ENCODE results near the gene OR1J4.

- TF ChIP-seq POLR2A (IDR thresholded peaks at IDR 0.05; ENCODE audit: low read depth): no peak
- TF ChIP-seq CTCF (IDR thresholded peaks at IDR 0.05): no peak
Observed at GRCh38 chr9:122552812-122553211, 33.9 kb downstream of the OR1J4 start, which contains the start of gene OR1N2.

Data from esophagus muscularis mucosa (tissue), 3 donors.